H1 (cell line): ENCODE results near the gene LGALS9. TPM values are rescaled to one million over a fixed set of nuclear protein-coding genes. Genes with fewer than 3 reads are reported as not detected.
"Not testable (repeated sequence)": the region's sequence is repeated elsewhere in the genome, so short reads cannot be mapped to it uniquely, and the experiment has no call there.

Experiments used
- CTCF ChIA-PET: fragments of 300-600 bp; sonication (Branson Sonifier 250); formaldehyde crosslinking; loops from one replicate; lab custom pipeline; 2021; ENCODE audit not compliant: partially characterized antibody; lab: Charles Lee
- POLR2A ChIA-PET: fragments of 300-600 bp; sonication (Branson Sonifier 250); formaldehyde crosslinking; loops from one replicate; lab custom pipeline; 2021; ENCODE audit warnings: inconsistent platforms; ENCODE audit not compliant: partially characterized antibody; lab: Charles Lee
- DNase-seq, 2 experiments: peaks; one replicate each; pipeline versions ENCODE4 v3.0.0 to v3.0.0-alpha.2; 2010 to 2022; ENCODE audit warnings: low spot score in 2 of 2, low read depth in 1 of 2, mixed read lengths in 1 of 2
- FAIRE-seq: peaks from 2 replicates; lab custom pipeline; 2011; peaks lifted over from hg19 to GRCh38; lab: Jason Lieb, UNC
- H2AFZ ChIP-seq: 2 replicates; pipeline ENCODE4 v1.8.1; 2012; ENCODE audit warnings: low read length, inconsistent platforms
- H2AK5ac ChIP-seq: 2 replicates; pipeline ENCODE4 v1.6.1; 2013; ENCODE audit warnings: low read depth, low read length
- H2BK120ac ChIP-seq: replicated peaks from 2 replicates; pipeline ENCODE3; 2013; ENCODE audit warnings: low read depth, low read length, inconsistent platforms
- H2BK12ac ChIP-seq: 2 replicates; pipeline ENCODE4 v1.6.1; 2013; ENCODE audit warnings: low read depth, low read length
- H2BK15ac ChIP-seq: 2 replicates; pipeline ENCODE4 v1.6.1; 2013; ENCODE audit warnings: low read length
- H2BK20ac ChIP-seq: 2 replicates; pipeline ENCODE4 v1.6.1; 2013; ENCODE audit warnings: low read length
- H2BK5ac ChIP-seq: 2 replicates; pipeline ENCODE4 v1.6.1; 2013; ENCODE audit warnings: low read depth, low read length
- H3K14ac ChIP-seq: 2 replicates; pipeline ENCODE4 v1.6.1; 2013; ENCODE audit warnings: inconsistent platforms; ENCODE audit not compliant: insufficient read length
- H3K18ac ChIP-seq: 2 replicates; pipeline ENCODE4 v1.6.1; 2013; ENCODE audit warnings: low read length; ENCODE audit errors: extremely low read depth
- H3K23ac ChIP-seq: 2 replicates; pipeline ENCODE4 v1.6.1; 2013; ENCODE audit warnings: inconsistent platforms; ENCODE audit not compliant: insufficient read length
- H3K23me2 ChIP-seq: 2 replicates; pipeline ENCODE4 v1.6.1; 2013; ENCODE audit warnings: low read depth, low read length
- H3K27ac ChIP-seq: 2 replicates; pipeline ENCODE4 v1.6.1; 2011; ENCODE audit warnings: low read depth, low read length, inconsistent platforms
- H3K27me3 ChIP-seq, 4 experiments: replicated peaks in 1 of 4; 1 replicate in 1 of 4; 2 replicates in 3 of 4; pipeline versions ENCODE4 v1.6.1 to v1.8.1; 2011 to 2013; ENCODE audit warnings: low read length in 3 of 4, mild to moderate bottlenecking in 3 of 4, inconsistent platforms in 2 of 4, mixed read lengths in 2 of 4, moderate library complexity in 1 of 4; ENCODE audit not compliant: control insufficient read depth in 3 of 4, insufficient read depth in 3 of 4; ENCODE audit errors: extremely low read depth in 1 of 4
- H3K36me3 ChIP-seq, 4 experiments: 2 replicates each; pipeline versions ENCODE4 v1.6.1 to v1.8.1; 2011 to 2013; ENCODE audit warnings: mild to moderate bottlenecking in 4 of 4, low read length in 3 of 4, moderate library complexity in 2 of 4, control low read depth in 1 of 4, inconsistent platforms in 1 of 4; ENCODE audit not compliant: insufficient read depth in 4 of 4, control insufficient read depth in 2 of 4
- H3K4ac ChIP-seq: replicated peaks from 2 replicates; pipeline ENCODE3; 2013; ENCODE audit warnings: low read length, low read depth, mixed read lengths, inconsistent platforms; ENCODE audit not compliant: insufficient read length
- H3K4me1 ChIP-seq, 4 experiments: replicated peaks in 1 of 4; 1 replicate in 1 of 4; 2 replicates in 3 of 4; pipeline versions ENCODE4 v1.6.1 to v1.8.1; 2011 to 2013; ENCODE audit warnings: low read length in 3 of 4, inconsistent platforms in 2 of 4, mixed read lengths in 1 of 4; ENCODE audit not compliant: insufficient read depth in 4 of 4, control insufficient read depth in 3 of 4
- H3K4me2 ChIP-seq, 2 experiments: 2 replicates each; pipeline versions ENCODE4 v1.6.1 to v1.8.1; 2011 to 2013; ENCODE audit warnings: low read depth in 2 of 2, low read length in 2 of 2, control low read depth in 1 of 2, inconsistent platforms in 1 of 2, mild to moderate bottlenecking in 1 of 2; ENCODE audit not compliant: insufficient read depth in 1 of 2
- H3K4me3 ChIP-seq, 4 experiments: fragments of 200-600, 300-600 bp in 1 of 4; sonication (generic), shearing (Covaris generic), sonication (Bioruptor Twin) in 1 of 4; 2 replicates each; pipeline versions ENCODE4 v1.5.1 to v1.8.1; 2011 to 2016; ENCODE audit warnings: low read length in 4 of 4, low read depth in 3 of 4, control low read depth in 2 of 4, inconsistent platforms in 2 of 4, mild to moderate bottlenecking in 2 of 4, mixed read lengths in 1 of 4, moderate library complexity in 1 of 4; ENCODE audit not compliant: insufficient read depth in 2 of 4; ENCODE audit errors: extremely low read depth in 1 of 4
- H3K56ac ChIP-seq: replicated peaks from 2 replicates; pipeline ENCODE3; 2013; ENCODE audit warnings: low read depth, mild to moderate bottlenecking, mixed read lengths, low read length, inconsistent platforms; ENCODE audit not compliant: insufficient read length
- H3K79me1 ChIP-seq: 2 replicates; pipeline ENCODE4 v1.6.1; 2013; ENCODE audit warnings: low read depth, low read length, control low read depth
- H3K79me2 ChIP-seq, 2 experiments: 2 replicates each; pipeline versions ENCODE4 v1.6.1 to v1.8.1; 2012 to 2013; ENCODE audit warnings: low read length in 2 of 2, mild to moderate bottlenecking in 2 of 2, inconsistent platforms in 1 of 2; ENCODE audit not compliant: insufficient read depth in 2 of 2, control insufficient read depth in 1 of 2
- H3K9ac ChIP-seq, 4 experiments: replicated peaks in 1 of 4; 1 replicate in 1 of 4; 2 replicates in 3 of 4; pipeline versions ENCODE4 v1.6.1 to v1.8.1; 2011 to 2013; ENCODE audit warnings: low read depth in 3 of 4, low read length in 3 of 4, control low read depth in 2 of 4, mild to moderate bottlenecking in 2 of 4, moderate library complexity in 2 of 4, inconsistent platforms in 1 of 4; ENCODE audit errors: extremely low read depth in 1 of 4
- H3K9me3 ChIP-seq, 2 experiments: 2 replicates each; pipeline versions ENCODE4 v1.6.1 to v1.8.1; 2012 to 2013; ENCODE audit warnings: mild to moderate bottlenecking in 2 of 2, moderate library complexity in 2 of 2, control low read depth in 1 of 2, inconsistent platforms in 1 of 2, low read depth in 1 of 2, low read length in 1 of 2, mixed read lengths in 1 of 2; ENCODE audit not compliant: insufficient read depth in 2 of 2
- H4K20me1 ChIP-seq, 2 experiments: replicated peaks in 1 of 2; 2 replicates each; pipeline versions ENCODE3 to v1.8.1; 2011 to 2013; ENCODE audit warnings: inconsistent platforms in 2 of 2, low read length in 2 of 2, mild to moderate bottlenecking in 1 of 2; ENCODE audit not compliant: insufficient read depth in 2 of 2, control insufficient read depth in 1 of 2
- H4K5ac ChIP-seq: 2 replicates; pipeline ENCODE4 v1.6.1; 2013; ENCODE audit warnings: low read length, low read depth, mixed read lengths, inconsistent platforms; ENCODE audit not compliant: insufficient read length
- H4K8ac ChIP-seq: 2 replicates; pipeline ENCODE4 v1.8.0; 2013; ENCODE audit warnings: mild to moderate bottlenecking, moderate library complexity, low read length, inconsistent platforms; ENCODE audit not compliant: insufficient read depth; ENCODE audit errors: extremely low read depth
- H4K91ac ChIP-seq: replicated peaks from 2 replicates; pipeline ENCODE3; 2013; ENCODE audit warnings: low read length, mixed read lengths, inconsistent platforms; ENCODE audit not compliant: insufficient read length
- CHD1 ChIP-seq: IDR thresholded peaks from 2 replicates; pipeline ENCODE4 v1.6.1; 2012; ENCODE audit warnings: low read depth, low read length, improper control_type of control experiment
- EGR1 ChIP-seq: IDR thresholded peaks from 2 replicates; pipeline ENCODE4 v1.6.1; 2011; ENCODE audit warnings: low read depth, low read length, borderline replicate concordance
- NRF1 ChIP-seq: IDR thresholded peaks from 2 replicates; pipeline ENCODE4 v1.6.1; 2011; ENCODE audit warnings: mild to moderate bottlenecking, low read depth, low read length, improper control_type of control experiment
- PHF8 ChIP-seq: fragments of 200-600 bp; sonication (generic); conservative IDR thresholded peaks from 2 replicates; pipeline ENCODE4 v1.7.1; 2012; ENCODE audit warnings: low read depth, mild to moderate bottlenecking, inconsistent platforms, low read length, moderate library complexity
- RNF2 ChIP-seq: fragments of 200-900, 300-1000 bp; sonication (generic); IDR thresholded peaks from 2 replicates; pipeline ENCODE4 v1.7.1; 2016; ENCODE audit warnings: borderline replicate concordance, low read depth, mild to moderate bottlenecking, antibody characterized with exemption, low read length; ENCODE audit not compliant: poor library complexity, severe bottlenecking; ENCODE audit errors: missing control alignments
- SIRT6 ChIP-seq: IDR thresholded peaks from one replicate; pipeline ENCODE4 v1.7.1; 2012; ENCODE audit warnings: low read length, inconsistent platforms
- WGBS, 2 experiments: shearing (Covaris generic) in 1 of 2; methylation state at CpG; one replicate each; pipeline versions ENCODE4 v1.1.6 to v1.1.7; 2013 to 2015; ENCODE audit warnings: low lambda C conversion rate in 2 of 2, mixed read lengths in 2 of 2, inconsistent platforms in 1 of 2, low coverage in 1 of 2, missing lambda C conversion rate in 1 of 2; ENCODE audit not compliant: insufficient replicate concordance in 2 of 2, insufficient coverage in 1 of 2, insufficient read length in 1 of 2; ENCODE audit errors: extremely low coverage in 1 of 2, missing lambda C conversion rate in 1 of 2; 5-methylcytosine and 5-hydroxymethylcytosine counted together
- polyA plus RNA-seq, 7 experiments: library from polyadenylated mRNA; depleted of rRNA in 3 of 7; stranded (reverse) in 5 of 7; unstranded in 2 of 7; fragments of >200 nt in 5 of 7; fragments of 200-250 nt in 2 of 7; gene quantifications; 1 replicate in 5 of 7; 2 replicates in 1 of 7; 4 replicates in 1 of 7; pipeline versions ENCODE4 v1.2.1 to v1.2.3, GENCODE V29; 2011 to 2013; ENCODE audit warnings: missing spikeins in 2 of 7, mixed read lengths in 2 of 7
- total RNA-seq: library from RNA; stranded (reverse); fragmentation: NEBNext Ultra II Directional; extraction: Animal tissue kit (Norgen Biotek cat#: 25700); gene quantifications from 2 replicates; pipeline ENCODE4 v1.2.1, GENCODE V29; 2021
- TF ChIP-seq, protein P1 (sequence below), 3 experiments: IDR thresholded peaks; 1 replicate in 2 of 3; 2 replicates in 1 of 3; pipeline versions ENCODE4 v1.5.1 to v1.6.1; 2011; ENCODE audit warnings: low read length in 3 of 3, mild to moderate bottlenecking in 3 of 3, inconsistent platforms in 2 of 3, low read depth in 1 of 3, moderate library complexity in 1 of 3; ENCODE audit not compliant: insufficient read depth in 1 of 3; ENCODE audit errors: control extremely low read depth in 1 of 3

The LGALS9 gene
- total and polyA plus RNA-seq, 2 of the 8 experiments (the other 6 are each of a cell fraction or from before 2014, with no cell fraction given), result 0.95 to 1.7 TPM

DNA sequence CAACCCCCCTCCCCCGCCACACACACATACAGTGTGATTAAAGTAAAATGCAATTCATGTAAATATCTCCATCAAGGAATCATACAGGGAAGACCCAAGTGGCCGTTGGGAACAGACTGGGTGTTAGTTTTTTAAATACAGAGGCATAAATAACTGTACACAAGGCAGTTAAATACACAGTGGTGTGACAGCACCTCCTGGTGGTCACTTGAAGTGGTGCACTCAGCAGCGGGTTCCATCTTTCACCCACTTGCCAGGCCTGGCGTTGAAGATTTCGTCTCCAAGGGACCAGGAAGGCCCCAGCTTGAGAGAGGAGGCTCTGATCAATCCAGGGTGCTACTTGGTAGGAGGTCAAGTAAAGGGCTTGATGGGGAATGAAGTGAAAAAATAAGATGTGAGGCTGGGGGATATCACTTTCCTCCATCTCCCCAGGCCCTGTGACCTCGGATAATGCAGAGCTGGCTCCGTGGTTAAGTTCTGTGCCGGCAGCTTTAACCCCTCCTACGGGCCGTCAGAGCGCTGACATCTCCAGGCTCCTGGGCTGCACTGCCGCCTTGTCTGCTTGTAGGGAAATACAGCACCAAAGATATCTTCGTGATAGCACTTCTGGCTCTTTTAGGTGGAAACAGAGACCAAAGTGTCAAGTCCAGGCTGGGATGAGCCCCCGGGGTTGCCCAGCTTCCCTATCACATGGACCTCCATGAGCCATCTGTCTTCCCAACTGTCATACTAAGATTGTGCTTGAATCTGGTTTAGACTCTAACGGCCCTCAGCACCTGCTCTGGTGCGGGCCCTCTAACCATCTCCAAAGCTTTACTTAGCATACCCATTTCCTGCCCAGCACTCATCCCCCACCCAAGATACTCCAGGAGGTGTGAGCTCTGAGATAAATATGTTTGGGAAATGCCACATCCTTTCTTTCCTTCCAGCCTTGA is 20.7 kb downstream of the LGALS9 start (continued):
- TF ChIP-seq CHD1 (no peak), EGR1 (no peak), PHF8 (no peak), SIRT6 (no peak), NRF1 (no peak), RNF2 (no peak)
- TF ChIP-seq, protein P1, sequence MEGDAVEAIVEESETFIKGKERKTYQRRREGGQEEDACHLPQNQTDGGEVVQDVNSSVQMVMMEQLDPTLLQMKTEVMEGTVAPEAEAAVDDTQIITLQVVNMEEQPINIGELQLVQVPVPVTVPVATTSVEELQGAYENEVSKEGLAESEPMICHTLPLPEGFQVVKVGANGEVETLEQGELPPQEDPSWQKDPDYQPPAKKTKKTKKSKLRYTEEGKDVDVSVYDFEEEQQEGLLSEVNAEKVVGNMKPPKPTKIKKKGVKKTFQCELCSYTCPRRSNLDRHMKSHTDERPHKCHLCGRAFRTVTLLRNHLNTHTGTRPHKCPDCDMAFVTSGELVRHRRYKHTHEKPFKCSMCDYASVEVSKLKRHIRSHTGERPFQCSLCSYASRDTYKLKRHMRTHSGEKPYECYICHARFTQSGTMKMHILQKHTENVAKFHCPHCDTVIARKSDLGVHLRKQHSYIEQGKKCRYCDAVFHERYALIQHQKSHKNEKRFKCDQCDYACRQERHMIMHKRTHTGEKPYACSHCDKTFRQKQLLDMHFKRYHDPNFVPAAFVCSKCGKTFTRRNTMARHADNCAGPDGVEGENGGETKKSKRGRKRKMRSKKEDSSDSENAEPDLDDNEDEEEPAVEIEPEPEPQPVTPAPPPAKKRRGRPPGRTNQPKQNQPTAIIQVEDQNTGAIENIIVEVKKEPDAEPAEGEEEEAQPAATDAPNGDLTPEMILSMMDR (IDR thresholded peaks at IDR 0.05; ENCODE audit: control extremely low read depth in 1 of 3, insufficient read depth in 1 of 3, low read depth in 1 of 3, low read length in 3 of 3), result peak; percentile 53 to 71 (median 64)

DNA sequence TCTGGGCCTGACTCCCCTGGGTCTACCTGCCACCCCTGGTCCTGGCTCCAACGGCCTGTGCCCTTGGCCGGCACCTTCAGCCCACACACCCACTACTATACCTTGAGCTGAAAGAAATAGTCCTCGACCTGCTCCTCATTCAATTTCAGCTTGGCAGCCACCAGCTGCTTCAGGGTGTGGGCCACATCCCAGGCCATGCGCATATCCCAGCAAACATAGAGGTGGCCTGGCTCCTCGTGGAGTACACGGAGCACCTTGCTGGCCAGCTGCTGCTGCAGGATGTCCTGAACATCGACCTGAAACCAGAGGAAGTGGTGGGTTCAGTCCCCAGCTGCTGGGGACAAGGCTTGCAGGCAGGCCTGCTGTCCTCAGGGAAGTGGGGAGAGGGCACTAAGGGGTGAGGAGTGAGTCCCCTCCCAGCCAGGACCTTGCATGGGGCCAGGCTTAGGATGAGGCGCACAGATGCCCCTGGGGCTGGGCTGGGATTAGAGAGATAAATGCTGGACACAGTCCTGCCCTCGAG is 22.5 kb downstream of the LGALS9 start:
- H4K8ac ChIP-seq, H3K4ac ChIP-seq, H4K91ac ChIP-seq, H3K4me1 ChIP-seq, H3K56ac ChIP-seq, FAIRE-seq, H3K4me3 ChIP-seq, H2BK120ac ChIP-seq, H3K4me2 ChIP-seq, H3K18ac ChIP-seq, H2AFZ ChIP-seq, H3K27me3 ChIP-seq, H3K23ac ChIP-seq, H2BK12ac ChIP-seq, H3K14ac ChIP-seq, H3K9me3 ChIP-seq, H2BK15ac ChIP-seq, H2BK20ac ChIP-seq, H3K79me2 ChIP-seq, POLR2A ChIA-PET, H4K20me1 ChIP-seq, H3K23me2 ChIP-seq, H2BK5ac ChIP-seq, H3K27ac ChIP-seq, H4K5ac ChIP-seq, H3K9ac ChIP-seq, DNase-seq, H3K79me1 ChIP-seq, H3K36me3 ChIP-seq, H2AK5ac ChIP-seq: not testable (repeated sequence)
- WGBS, 2 experiments, result 89% methylated on average over 6 of the region's 9 CpGs; no CpG with 5 or more reads in 1 of the 2 experiments
- CTCF ChIA-PET, result interaction anchor here (1.0 to 18.4 kb wide), 16 partner anchors 12 to 240 kb away, joined by 3 to 338 read pairs (median 8); partner anchors contain the start of gene LGALS9
